ENCODE results near the gene ATF7IP. TPM values are rescaled to one million over a fixed set of nuclear protein-coding genes. Genes with fewer than 3 reads are reported as not detected.

The ATF7IP gene
- total RNA-seq, 1 donor from 2014 or later: 212 TPM

- Mint-ChIP-seq H3K27me3 (ENCODE audit: low read depth) (no peaks in the 10 kb centered on the region), H3K36me3 (ENCODE audit: low read depth) (peaks cover 5% of the 10 kb centered on the region), H3K4me1 (no peaks in the 10 kb centered on the region), H3K4me3 (no peak overlapping the region), H3K27ac (ENCODE audit: unreplicated experiment) (no peak overlapping the region), H3K9me3 (peaks cover 2% of the 10 kb centered on the region)
- no peak for TF ChIP-seq CTCF (conservative IDR thresholded peaks at IDR 0.05)
- DNase-seq (ENCODE audit: low read depth, low spot score): no peak
Observed at GRCh38 chr12:14532152-14532551, 166.7 kb downstream of the ATF7IP start.

GRCh38 chr12:14537088-14537487 lies 171.6 kb downstream of the ATF7IP start:
- H3K9me3 Mint-ChIP-seq: peaks cover 2% of the 10 kb centered on the region

GRCh38 chr12:14540801-14541462 lies 175.4 kb downstream of the ATF7IP start:
- Mint-ChIP-seq H3K9me3 (no peaks in the 10 kb centered on the region), H3K36me3 (ENCODE audit: low read depth) (no peaks in the 10 kb centered on the region), H3K27ac (ENCODE audit: unreplicated experiment) (peak overlapping the region; percentile 29), H3K4me3 (no peak overlapping the region), H3K4me1 (no peaks in the 10 kb centered on the region), H3K27me3 (ENCODE audit: low read depth) (no peaks in the 10 kb centered on the region)
- DNase-seq (ENCODE audit: low read depth, low spot score): no peak
- no peak for TF ChIP-seq CTCF (conservative IDR thresholded peaks at IDR 0.05)

More at GRCh38 chr12:14537088-14537487, 171.6 kb downstream of the ATF7IP start:
- no peak overlapping the region for H3K27ac Mint-ChIP-seq (ENCODE audit: unreplicated experiment)
- no peaks in the 10 kb centered on the region for H3K4me1 Mint-ChIP-seq
- no peaks in the 10 kb centered on the region for H3K27me3 Mint-ChIP-seq (ENCODE audit: low read depth)
- TF ChIP-seq CTCF (conservative IDR thresholded peaks at IDR 0.05): no peak
- H3K4me3 Mint-ChIP-seq: no peak overlapping the region
- DNase-seq (ENCODE audit: low read depth, low spot score): no peak
- H3K36me3 Mint-ChIP-seq (ENCODE audit: low read depth): peaks cover 5% of the 10 kb centered on the region

DNA sequence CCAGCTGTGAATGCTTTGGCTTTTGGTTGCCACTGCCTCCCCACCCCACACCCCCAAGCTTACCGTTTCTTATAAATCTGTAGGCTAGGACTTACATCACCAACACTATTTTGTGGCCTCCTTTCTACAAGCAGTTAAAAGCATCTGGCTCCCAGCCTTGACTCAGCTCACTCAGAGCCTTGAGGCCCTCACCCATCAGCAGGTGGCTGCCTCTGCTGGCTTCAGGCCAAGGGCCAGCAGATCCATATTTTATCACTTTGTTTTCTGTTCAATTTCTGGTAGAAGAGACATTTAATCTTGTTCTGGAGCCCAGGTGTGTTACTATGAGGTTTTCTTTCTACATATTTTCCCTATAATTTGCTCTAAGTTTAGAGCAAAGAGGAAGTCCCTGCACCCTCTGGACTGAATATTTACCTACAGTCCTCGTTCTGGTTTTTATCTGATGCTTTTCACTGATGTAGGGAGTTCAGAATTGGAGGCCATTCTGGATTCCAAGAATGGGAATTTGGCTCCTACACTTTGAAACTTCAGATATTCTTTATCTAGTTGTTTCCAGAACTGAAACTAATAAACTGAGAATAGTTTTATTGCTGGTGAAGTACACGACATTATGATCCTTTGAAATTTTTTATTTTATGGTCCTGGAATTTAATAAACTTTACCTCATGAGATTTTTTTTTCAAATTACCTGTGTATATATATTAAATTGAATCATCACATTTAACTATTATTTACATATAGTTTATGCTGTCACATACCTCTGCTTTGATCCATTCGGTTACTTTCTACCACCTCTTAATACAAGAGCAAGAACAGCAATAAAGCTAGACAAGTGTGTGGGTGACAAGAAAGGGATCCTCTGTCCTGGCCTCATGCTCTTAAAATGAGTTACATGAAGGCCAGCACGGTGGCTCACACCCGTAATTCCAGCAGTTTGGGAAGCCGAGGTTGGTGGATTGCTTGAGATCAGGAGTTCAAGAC lies 180.0 kb downstream of the ATF7IP start:
- no peak for TF ChIP-seq CTCF (conservative IDR thresholded peaks at IDR 0.05)
- H3K36me3 Mint-ChIP-seq (ENCODE audit: low read depth): no peaks in the 10 kb centered on the region
- no peaks in the 10 kb centered on the region for H3K4me1 Mint-ChIP-seq

GRCh38 chr12:14547571-14547970 lies 182.1 kb downstream of the ATF7IP start:
- Mint-ChIP-seq H3K27me3 (ENCODE audit: low read depth) (no peaks in the 10 kb centered on the region), H3K4me3 (no peak overlapping the region), H3K36me3 (ENCODE audit: low read depth) (no peaks in the 10 kb centered on the region), H3K9me3 (peaks cover 3% of the 10 kb centered on the region), H3K27ac (ENCODE audit: unreplicated experiment) (no peak overlapping the region), H3K4me1 (no peaks in the 10 kb centered on the region)
- TF ChIP-seq CTCF (conservative IDR thresholded peaks at IDR 0.05): no peak
- no peak for DNase-seq (ENCODE audit: low read depth, low spot score)

More for the DNA sequence above, 180.0 kb downstream of the ATF7IP start:
- H3K27ac Mint-ChIP-seq (ENCODE audit: unreplicated experiment): no peak overlapping the region
- no peak overlapping the region for H3K4me3 Mint-ChIP-seq
- no peak for DNase-seq (ENCODE audit: low read depth, low spot score)
- H3K27me3 Mint-ChIP-seq (ENCODE audit: low read depth): no peaks in the 10 kb centered on the region
- peaks cover 3% of the 10 kb centered on the region for H3K9me3 Mint-ChIP-seq
